ENCODE data around the gene MTMR1.
A peak's percentile ranks its signal among the peaks of the same experiment; 100 is the strongest.

MTMR1 gene

DNA sequence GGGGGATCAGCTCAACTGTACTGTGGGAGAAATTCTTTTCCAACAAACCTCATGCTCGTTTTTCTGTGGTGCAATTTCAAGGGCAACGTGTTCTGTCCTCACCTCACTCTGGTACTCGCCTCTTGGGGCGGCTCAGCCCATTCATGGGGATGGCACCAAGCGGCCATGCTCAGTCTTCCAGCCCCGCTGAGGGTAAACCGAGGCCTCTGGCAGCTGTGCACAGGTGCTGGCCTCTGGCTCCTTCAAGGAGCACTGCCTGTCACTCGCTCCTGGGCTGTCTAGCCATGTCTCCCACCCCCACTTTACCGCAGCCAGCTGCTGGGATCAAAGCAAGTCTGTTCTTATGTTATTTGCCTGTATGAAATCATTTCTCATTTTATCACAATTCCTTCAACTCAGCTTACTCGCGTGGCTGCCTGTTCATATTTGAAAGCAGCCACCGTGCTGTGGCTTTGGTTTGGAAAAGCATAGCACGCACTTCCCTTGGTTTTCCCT lies 70.2 kb downstream of the MTMR1 start:
- no peak for DNase-seq

DNA sequence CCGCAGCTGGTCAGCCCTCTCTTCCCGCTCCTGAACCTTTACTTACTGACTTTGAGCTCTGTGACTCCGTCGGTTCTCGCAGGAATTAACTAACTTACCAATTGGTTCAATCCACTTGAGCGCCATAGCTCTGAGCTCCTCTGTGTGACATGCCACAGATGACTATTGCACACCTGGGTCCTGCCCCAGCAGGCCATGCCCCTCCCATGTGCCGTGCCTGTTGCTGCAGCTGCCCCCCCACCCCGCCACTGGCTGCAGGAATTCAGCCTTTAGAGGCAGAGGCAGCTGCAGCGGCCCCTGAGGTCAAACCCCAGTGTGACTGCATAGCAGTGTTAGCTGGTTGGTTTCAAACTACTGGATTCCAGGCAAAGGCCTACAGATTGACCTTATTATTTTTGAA lies 70.6 kb downstream of the MTMR1 start:
- peak in 1 of 2 experiments; percentile 10 for DNase-seq

DNA sequence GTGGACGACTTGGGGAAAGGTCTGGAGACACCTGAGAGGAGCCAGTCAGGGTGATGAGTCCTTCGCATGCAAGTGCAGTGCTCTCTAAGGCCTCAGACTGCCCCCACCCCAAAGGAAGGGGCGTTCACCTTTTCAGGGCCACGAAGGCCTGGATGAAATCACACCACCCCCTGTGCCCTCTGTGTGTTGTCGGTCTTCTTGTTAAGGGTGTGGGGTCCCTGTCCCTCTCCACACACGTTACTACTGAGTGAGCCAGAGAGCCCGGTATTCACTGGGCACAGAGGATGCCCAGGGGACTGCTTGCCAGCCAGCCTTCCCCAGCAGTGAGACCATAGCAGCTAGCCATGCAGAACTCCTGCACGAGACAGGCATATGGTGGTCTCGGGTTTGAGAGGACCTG lies 72.0 kb downstream of the MTMR1 start:
- DNase-seq: no peak

DNA sequence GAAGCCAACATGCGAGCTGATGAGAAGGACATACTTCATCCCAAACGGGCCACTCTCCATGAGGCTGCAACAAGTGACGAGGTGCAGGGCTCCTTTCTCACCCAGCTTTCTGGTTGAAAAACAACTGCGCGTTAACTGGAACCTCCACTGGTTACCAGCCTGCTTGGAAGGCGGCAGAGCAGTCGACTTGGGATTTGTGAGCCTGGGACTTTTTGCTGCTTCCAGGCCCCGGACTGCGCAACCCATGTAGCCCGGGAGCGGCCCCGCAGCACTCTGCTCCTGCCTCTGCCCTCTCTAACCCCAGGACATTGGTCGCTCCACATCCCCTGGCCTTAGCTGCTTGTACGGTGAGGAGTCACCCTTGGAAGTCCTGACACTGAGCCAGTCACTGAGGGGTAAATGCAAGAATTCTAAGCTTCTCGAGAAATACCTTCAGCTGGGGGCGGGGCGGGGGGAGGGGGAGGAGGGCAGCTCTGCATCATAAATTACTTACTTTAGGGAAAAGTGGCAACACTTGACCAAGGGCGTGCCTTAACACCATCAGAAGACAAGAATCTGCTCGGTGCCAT lies 72.7 kb downstream of the MTMR1 start:
- DNase-seq: no peak

DNA sequence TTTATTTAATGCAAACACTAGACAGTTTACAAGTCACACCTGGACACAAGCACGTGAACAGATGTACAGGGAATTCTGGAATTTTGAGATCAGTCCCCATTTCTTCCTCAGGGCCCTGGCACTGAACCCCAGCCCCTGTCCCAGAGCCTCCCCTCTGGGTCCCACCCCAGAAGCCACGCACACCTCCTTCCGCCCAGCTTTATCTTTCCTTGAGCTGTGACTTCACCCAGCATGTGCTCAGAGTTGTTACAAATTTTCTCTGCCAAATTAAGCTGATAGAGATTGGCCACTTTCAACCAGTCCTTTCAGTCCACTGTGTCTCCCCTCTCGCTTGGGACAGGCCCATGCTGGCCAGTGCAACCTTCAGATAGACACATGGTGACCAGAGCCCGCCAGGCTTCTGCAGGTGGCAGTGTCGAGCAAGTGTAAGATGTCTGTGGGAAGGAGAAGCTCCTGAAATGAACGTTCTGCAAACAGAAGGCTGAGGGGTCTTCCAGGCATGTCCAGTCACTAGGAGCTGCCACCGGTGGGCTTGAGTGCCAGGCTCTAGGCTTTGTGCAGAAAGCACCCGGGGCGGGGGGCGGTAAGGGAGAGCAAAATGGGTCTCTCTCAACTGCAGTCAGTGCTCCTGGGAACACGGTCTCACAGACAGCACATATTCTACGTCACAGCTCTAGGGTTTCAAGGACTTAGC lies 73.3 kb downstream of the MTMR1 start:
- no peak for DNase-seq

DNA sequence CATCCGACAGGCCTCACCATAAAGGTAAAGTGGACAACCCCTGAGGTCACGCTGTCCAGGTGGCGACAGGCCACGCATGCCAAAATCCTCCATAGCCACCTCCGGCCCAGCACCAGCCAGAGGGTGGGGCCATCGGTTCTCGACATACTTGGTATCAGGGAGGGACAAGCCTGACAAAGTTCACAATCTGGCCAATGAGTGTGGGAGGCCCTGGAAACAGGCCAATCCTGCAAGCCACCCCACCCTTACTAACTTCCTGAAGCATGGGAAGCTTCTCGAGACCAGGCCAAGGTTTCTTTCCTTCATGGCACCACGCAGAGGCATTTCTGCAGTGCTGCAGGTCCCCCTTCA lies 73.8 kb downstream of the MTMR1 start:
- no peak for DNase-seq

DNA sequence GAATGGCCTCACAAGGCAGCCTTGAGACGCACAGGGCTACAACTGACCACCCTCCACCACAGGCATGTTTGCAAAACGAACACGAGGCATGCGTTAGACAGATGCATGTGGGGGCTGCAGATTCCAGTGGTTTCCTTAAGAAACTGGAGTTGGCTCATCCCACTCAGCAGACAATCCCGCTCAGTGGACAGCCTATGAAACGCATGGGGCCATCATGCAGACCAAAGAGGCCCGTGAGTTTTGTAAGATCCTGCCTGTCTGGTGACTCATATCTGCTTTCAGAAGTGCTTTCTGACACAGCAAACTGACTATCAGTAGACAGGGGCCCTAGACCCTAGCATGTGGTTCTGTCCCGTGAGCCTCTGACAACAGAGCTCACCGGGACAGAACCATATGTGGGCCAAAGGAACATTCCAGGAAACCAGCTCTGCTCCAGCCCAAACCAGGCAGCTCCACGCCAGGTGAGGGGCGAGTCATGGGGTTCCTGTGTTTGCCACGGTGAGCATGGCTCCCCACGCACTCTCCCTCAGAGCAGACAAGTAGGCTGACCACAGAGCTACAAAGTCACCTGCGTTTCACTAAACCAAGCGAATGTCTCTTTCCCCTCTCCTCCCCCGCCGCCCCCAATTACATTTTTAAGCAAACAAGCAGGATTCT lies 74.4 kb downstream of the MTMR1 start:
- DNase-seq: peak; percentile 43 to 49

DNA sequence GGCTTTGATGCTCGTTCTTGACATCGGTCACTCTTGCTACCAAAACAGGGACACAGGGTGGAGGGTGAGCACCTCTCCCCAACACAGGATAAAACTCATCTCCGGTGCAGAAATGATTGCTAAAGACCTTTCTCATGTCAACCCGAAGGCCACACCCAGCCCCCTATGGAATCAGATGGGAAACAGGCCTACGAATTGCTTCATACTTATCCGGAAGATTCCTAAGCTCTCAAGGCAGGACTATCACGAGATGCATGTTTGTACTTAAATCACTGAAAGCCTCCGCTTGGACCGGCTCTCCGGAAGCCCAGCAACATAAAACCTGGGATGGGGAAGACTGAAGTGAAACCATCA lies 74.9 kb downstream of the MTMR1 start:
- no peak for DNase-seq

DNA sequence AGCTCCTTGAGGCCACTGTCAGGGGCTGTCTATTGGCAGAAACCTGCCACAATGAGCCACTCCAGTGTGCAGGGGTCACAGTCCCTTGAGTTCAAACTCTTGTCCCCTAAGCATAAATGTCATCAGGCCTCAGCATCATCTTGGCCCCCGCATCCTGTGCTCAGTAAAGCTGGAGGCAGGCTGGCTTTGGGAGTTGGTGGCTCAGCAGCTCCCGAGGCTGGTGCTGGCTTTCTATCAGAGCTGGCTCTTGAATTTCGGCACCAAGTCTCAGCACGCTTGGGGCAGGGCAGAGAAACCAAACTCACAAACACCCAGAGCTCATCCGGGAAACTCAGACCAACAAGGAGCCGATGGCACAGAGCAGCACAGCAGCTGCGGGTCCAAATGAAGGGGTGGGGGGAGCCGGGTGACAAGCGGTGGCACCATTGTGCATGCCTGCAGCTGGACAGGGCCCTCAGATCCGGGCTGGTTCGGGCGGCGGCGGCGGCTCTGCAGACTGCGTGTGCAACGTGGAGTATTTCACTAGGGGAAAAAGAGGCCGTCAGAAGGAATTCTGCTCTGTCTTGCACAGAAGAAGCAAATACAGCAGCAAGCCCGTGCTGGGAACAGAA lies 75.5 kb downstream of the MTMR1 start:
- no peak for DNase-seq

DNA sequence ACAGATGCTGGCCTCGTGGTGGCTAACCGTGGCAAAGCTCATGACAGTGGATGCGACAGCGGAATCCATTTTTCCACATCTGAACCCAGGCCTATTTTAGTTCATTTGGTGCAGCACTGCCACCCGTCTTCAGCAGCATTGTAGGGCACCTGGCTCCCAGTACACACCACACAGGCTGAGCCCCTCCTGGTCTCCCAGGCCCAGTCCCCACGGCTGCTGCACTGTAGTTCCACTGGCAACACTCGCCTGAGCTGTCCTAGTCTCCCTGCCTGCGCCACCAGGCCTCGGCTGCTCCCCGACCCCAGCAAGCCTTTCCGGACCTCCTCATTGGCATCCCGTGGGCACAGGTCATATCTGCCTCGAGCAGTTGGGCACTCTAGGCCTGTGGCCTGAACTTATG lies 76.2 kb downstream of the MTMR1 start:
- DNase-seq: no peak

DNA sequence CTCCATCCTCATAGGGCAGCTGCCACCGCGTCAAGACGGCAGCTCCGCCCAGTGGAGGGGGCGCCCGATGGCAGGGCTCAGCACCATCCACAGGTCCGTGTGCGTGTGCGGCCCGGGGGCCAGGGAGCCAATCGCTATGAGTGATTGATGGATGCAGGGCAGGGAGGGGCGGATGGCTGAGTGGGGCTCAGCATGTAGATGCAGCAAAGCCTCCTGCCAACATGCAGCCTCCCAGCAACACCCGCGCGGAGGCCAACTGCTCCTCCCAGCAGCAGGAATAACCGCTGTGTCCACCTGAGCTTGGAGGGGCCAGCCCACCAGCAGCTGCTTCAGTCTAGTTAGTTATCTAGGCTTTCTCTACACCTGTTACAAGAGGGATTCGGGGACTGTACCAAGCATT lies 77.4 kb downstream of the MTMR1 start:
- no peak for DNase-seq

DNA sequence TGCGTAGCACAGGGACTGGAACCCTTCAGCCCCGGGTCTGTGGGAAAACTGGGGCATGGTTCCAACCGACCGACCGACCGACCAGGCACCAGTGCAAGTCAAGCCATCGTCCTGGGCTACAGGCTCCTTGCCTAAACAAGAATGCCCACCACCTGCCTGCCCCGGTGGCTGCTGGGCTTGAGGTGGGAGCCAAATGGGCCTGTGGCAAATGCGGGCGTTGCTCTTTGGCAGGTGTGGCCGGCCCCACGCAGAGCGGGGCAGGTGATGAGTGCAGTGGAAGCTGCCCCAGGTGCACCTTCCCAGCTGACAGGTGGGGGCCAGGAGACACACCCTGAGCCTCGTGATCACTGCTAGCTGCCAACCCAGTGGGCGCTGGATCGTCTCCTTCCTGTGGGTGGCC lies 77.9 kb downstream of the MTMR1 start:
- no peak for DNase-seq

DNA sequence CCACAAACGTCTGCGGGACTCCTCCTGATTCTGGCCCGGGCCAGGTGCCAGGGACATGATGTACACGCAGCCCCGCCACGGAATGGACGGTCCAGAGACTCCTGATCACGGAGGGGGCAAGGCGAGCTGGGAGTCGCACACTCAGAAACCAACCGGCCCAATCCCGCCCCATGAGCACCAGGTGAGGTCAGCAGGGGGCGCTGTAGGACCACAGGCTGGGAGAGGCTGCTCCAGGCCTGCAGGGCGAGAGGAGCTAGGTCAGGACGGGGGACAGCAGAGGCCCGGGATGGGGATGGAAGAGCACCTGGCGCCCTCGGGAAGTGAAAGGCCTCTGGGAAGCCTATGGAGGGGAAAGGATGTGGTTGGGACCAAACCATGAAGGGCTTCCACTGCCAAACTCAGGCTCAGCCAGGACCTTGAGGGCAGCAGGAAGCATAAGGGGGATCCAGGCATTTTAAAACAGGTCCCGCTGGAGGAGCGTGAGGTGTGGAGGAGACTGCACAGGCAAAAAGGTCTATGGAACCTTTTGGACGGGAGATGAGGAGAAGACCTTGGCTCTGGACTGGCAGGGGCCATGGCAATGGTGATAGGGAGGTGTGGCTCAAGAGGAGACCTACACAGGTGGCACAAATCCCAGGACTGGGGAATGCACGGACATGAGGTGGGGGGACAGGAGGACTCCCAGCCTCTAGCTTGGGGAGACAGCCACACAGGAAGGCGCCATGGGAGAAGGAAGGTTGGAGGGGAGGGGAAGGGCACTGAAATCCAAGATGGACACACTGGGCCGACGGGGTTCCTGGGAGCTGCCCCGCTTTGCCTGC lies 79.2 kb downstream of the MTMR1 start:
- peak; percentile 89 to 91 for DNase-seq

DNA sequence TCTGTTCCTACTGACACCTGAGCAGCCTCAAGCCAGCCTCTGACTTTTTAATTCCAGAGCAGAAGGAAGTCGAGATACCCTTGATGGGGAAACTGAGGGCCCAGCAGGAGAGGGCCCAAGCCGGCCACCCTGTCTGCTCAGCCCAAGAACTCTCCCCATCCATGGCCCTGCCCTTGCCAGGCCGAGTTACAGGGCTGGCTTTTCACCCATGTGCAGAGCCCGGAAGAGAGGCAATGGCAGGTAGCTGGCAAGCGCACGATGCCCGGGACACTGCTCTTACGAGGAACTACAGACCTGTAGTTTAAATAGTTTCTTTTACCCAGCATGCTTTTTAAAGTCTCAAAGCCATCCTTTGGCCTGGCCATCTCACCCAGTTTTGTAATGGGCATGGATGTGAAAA lies 79.9 kb downstream of the MTMR1 start:
- DNase-seq: no peak

DNA sequence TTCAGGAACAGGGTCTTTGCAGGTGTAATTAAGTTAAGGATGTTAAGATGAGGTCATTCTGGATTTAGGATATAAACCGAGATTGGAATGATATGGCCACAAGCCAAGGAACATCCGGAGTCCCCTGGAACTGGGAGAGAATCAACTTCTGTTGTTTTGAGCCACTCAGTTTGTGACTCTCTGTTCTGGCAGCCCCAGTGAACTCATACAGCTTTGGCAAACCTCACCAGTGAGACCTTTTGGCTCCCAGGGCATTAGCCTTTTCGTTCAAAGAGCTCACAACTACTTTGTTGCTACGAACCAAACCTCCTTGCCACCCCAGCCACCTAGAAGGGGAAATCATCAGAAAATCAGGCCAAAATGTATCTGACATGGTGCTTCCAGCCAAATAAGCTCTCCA lies 80.4 kb downstream of the MTMR1 start:
- no peak for DNase-seq

DNA sequence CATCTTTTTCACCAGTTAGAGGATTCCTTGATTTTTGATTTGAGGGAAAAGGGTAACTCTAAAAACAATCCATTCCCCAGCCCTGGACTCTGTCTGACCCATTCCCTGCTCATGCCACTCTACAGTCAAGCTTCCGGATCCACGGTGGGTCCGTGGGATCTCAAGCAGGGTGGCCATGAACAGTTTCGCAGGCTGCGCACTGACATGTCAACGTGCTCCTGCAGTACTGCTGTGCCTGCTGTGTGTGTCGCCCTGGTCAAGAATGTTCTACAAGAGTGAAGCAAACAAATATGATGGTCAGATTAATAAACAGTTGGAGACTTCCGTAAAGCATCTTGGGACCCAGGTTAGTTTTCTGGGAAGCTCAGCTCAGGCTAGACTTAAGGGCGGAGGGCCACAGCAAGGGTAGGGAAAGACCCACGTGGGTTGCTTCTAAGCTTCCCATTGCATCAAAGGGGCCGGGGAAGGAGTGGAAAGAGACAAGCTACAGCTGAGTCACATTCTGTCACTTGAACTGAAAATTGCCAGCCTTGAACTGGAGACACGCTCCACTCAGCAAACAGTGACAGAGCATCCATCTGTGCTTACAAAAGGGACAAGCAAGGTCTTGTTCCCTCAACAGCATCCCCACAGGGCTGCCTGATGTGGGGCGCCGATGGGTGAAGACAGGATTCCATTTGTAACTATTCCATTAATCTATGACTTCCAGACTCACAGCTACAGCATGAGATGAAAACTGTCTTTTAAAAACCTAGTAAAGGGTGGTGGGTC lies 81.8 kb downstream of the MTMR1 start:
- DNase-seq: no peak

DNA sequence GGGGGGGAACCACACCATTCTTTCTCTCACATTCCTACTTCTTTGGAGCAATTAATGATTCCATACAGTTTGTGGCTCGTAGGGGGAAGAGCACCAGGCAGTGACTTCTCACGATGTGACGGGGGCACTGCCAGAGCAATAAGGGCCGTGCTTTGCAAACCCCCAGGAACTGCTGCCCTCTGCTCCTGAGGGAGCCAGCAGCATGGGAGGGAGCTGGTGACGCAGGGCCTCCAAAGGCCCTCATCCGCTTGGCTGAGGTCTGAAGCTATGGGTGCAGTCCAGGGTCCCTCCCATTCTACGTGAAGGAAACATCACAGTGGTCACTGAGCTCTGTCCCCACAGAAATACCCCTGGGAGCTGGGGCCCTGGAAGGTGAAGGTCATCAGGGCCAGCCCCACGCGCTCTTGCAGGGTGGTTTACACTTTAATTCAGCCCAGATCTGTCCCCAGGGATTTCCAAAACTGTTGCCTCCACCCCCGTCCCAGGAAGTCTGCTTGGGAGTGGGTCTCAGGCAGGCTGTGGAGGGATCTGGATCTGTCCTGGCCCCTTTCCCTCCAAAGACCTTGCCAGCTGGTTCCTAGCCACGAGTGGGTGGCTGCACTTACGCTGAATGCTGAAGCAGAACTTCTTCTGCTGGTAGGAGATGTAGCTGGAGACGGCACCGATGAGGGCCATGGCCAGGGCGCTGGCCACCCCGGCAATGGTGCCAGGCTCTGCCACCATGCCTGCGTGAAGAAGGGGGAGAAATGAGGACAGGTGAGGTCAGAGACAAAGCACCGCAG lies 82.6 kb downstream of the MTMR1 start:
- no peak for DNase-seq

DNA sequence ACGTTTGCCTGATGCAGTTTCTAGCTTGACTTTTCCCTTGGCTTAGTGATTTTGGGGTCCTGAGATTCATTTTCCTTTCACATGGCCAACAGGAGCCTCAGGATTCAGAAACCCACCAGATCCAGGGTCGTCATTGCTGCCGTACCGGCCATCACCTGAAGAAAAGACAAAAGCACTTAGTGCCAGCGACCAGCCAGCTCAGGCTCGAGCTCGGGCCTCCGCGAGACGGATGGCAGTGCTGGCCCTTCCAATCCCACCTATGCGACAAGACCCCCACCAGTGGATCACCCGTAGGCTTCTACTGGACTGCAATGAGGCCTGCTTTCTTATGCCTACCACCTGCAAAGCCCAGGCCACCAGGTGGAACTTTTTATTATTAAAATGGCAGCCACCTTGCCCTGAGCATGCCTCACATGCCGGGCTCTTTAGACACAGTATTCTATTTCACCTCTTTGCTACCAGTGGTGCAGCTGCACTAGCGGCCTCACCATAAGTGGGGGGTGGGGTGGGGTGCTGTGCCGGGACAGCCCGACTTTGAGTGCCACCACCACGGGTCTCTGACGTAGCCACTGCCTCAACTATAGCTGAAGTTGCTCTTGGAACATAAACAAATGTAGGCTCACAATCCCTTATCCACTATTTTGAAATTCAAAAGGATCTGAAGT lies 84.3 kb downstream of the MTMR1 start:
- no peak for DNase-seq

DNA sequence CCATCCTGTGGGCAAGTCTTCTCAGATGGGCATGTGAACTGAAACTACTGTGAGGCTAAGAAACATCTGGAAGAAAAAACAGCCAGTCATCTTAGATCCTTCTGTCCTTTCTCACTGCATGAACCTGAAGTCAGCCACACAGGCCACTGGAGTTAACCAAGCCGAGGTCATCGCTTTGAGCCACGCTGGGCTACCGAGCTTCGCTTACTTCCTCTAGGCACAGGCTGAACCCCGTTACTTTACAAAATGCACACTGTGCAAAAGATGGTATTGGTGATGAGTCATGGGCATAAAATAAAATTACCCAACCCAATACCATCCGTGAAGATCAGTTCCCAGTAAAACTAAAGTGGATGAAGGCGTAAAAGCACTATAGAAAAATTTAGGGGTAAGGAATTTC lies 86.2 kb downstream of the MTMR1 start:
- DNase-seq: no peak

DNA sequence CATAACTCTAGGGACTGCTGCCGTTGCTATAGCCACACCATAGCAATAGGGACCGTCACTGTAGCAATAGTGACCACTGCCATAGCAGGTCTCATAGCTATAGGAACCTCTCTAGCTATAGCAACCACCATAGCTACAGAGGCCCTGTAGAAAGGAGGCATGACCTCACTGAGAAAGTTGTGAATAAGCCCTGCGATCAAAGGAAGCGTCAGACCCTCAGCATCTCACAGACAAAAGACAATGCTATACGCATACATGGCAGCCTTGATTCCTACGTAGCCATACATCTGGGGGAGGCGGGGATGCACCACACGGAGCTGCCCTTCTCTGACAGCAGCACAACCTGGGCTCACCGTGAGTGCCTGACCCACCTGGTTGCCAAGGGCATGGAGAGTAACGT lies 88.5 kb downstream of the MTMR1 start:
- no peak for DNase-seq

DNA sequence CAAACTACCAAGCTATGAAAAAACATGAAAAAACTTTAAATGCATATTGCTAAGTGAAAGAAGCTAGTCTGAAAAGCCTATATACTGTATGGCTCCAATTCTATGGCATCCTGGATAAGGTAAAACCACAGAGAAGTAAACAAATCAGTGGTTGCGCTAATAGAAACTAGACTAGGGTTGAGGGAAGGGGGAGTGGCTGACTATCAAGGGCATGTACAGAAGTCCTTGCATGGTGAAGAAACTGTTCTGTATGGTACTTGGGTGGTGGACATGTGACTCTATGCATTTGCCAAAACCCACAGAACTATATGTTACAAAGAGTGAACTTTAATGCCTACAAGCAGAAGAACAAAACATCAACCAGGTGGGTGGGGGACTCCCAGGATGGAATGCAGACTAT lies 96.8 kb downstream of the MTMR1 start:
- DNase-seq: no peak
